ENCODE results near the gene CSTF1.

The CSTF1 gene
- total RNA-seq: 17.1 to 67.8 (median 52.7) reads per million in 9 experiments

DNA sequence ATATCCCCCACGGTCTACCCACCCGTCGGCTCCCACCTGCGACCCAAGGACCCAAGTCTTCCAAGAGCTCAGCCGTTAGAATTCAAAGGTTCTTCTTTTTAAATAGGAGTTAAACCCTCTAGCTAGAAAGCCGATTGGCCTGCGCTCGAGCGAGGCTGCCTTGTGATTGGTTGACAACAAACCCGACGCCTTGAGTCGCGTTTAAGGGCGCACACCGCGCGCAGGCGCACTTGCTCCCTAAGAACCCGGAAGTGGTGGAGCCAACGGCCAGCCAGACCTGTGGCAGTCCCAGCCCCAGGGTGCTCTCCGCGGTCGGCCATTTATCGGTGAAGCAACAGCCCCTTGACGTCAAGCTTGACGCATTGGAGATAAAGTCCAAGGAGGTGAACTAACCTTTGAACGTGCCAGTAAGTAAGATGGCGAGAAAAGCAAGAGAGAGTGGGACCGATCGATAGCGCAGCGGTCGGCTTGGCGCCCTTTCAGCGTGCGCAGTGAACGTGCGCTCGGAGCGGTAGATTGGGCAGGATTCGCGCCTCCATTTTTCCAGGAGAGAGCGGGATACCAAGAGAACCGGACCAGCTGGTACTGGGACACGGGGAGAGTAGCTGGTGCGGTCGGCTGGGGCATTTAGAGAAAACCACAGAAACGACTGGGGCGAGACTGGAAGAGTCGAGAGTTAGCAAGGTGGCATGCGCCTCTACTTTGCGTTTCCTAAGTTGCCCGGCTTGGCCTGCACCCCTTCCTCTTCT is at the start of gene CSTF1, which contains the start of gene AURKA:
Gene CSTF1 (plus strand): TSS at position 514 of the 749 bp plus-strand sequence. CDS start 2,908 bp downstream, outside the sequence.
Gene AURKA (minus strand): TSS at position 84 of the 749 bp plus-strand sequence. CDS start 4,018 bp downstream, outside the sequence.
- Mint-ChIP-seq H3K36me3 (ENCODE audit: insufficient read depth) (peaks cover 18% of the 10 kb centered on the region), H3K27ac (no peak within 1 kb of the TSS), H3K4me1 (ENCODE audit: low read depth in 2 of 2) (peaks cover 4 to 23% of the 10 kb centered on the region in 2 donors)

DNA sequence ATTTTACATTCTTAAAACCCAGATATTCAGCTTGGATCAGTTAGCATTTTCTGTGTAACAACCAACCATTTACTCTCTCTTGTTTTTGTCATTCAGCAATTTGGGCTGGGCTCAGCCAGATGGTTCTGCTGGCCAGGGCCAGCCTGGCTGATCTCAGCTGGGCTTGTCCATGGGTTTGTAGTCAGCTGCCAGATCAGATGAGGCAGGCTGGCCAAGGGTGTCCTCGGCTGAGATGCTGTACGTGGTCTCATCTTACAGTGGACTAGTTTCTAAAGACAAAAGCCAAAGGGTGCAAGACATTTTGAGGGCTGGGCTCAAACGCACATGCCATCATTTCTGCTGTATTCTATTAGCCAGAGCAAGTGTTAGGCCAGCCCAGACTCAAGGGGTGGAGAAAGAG is 49.7 kb upstream of the CSTF1 start:
- H3K36me3 Mint-ChIP-seq (ENCODE audit: insufficient read depth): no peaks in the 10 kb centered on the region

More for the DNA sequence above, at the start of gene CSTF1, which contains the start of gene AURKA:
- DNase-seq (peak; percentile 98 to 99 (median 99)), ATAC-seq (replicated peaks) (peak; percentile 89)
- Mint-ChIP-seq H3K27me3 (no peaks in the 10 kb centered on the region), H3K4me3 (no peak within 1 kb of the TSS), H3K9me3 (no peaks in the 10 kb centered on the region)

DNA sequence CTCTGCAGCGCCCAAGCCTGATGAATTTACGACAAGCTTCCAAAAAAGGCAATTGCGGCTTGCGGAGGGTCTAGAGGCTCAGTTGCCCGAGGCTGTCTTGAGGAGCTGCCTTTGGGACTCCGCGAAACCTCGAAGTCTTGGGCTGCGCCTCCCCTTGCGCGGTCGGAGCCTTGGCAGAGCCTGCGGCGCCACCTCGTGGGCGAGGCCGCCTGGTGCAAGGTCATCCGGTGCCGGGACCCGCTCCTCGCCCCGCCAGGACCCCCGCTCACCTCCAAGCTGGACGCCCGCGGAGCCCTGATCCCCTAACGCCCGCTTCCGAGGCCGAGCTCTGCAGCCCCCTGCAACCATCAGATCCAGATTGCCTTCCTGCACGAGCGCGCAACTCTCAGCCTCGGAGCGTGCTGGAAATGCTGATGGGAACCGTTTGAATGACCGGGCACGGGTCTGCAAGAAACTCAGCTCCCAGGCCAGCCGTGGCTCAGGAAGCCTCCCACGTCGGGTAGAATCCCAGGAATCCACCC is 48.5 kb upstream of the CSTF1 start:
- Mint-ChIP-seq H3K36me3 (ENCODE audit: insufficient read depth) (no peaks in the 10 kb centered on the region), H3K4me1 (ENCODE audit: low read depth in 2 of 2) (peaks cover 0 to 10% of the 10 kb centered on the region in 2 donors), H3K9me3 (no peaks in the 10 kb centered on the region), H3K27me3 (peaks cover 69 to 88% of the 10 kb centered on the region in 2 donors), H3K27ac (no peak overlapping the region), H3K4me3 (peak overlapping the region; percentile 45 to 49)
- DNase-seq (peak in 1 of 3 experiments; percentile 11), ATAC-seq (replicated peaks) (peak; percentile 53)

More for the DNA sequence above, 49.7 kb upstream of the CSTF1 start:
- Mint-ChIP-seq H3K27ac (no peak overlapping the region), H3K9me3 (no peaks in the 10 kb centered on the region), H3K27me3 (peaks cover 69 to 88% of the 10 kb centered on the region in 2 donors), H3K4me1 (ENCODE audit: low read depth in 2 of 2) (peaks cover 0 to 10% of the 10 kb centered on the region in 2 donors), H3K4me3 (no peak overlapping the region)
- DNase-seq: no peak
- no peak for ATAC-seq (replicated peaks)

DNA sequence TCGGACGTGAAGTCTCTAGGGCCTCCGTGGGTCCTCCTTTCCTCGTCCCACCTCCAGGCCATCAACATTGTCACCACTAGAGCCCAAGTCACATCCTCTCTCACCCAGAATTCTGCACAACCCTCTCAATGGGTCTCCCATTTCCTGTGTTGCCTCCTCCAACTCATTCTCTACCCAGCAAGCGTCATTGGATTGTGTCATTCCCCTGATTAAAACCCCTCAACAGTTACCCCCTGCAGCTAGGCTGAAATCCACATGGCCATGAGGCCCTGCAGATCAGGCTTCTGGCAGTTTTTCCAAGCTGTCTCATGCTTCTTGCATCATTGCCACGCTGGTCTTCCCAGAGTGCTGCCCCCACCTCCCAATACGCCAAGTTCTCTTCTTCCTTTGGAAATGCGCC is 46.5 kb upstream of the CSTF1 start:
- DNase-seq: no peak
- H3K4me3 Mint-ChIP-seq: no peak overlapping the region
- H3K4me1 Mint-ChIP-seq (ENCODE audit: low read depth in 2 of 2): peaks cover 0 to 10% of the 10 kb centered on the region in 2 donors
- no peaks in the 10 kb centered on the region for H3K36me3 Mint-ChIP-seq (ENCODE audit: insufficient read depth)
- no peak for ATAC-seq (replicated peaks)
- H3K9me3 Mint-ChIP-seq: no peaks in the 10 kb centered on the region
- no peak overlapping the region for H3K27ac Mint-ChIP-seq
- H3K27me3 Mint-ChIP-seq: peaks cover 52 to 87% of the 10 kb centered on the region in 2 donors

DNA sequence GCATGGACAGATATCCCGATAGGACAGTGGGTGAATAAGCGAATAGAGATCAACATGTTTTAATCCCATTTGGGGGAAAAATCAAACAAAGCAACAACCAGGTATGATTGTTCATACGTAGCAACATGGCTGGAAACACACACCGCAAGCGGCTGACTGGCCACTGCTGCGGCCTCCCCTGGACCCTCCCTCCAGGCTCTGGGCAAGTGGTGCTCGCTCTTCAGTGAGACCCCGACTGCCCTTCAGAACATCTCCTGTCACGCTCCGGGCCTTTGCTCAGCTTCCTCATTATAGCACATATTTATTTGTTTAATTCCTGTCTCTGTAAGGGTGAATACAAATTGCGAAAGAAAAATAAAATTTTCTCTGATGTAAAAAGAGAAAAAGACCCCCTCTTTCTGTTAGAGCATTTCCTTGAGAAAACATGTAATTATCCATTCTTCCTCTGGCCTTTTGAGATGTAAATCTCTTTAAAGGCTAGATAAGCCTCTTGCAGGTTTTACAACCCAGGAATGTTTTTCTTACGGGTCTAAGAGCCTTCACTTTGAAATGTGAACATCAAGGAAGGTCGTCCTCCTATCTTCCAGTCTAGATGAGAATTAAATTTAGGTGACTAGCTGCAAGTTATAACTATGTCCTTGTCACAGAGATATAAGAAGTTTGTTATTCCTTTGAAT is 44.7 kb upstream of the CSTF1 start:
- DNase-seq (no peak), ATAC-seq (replicated peaks) (no peak)
- H3K4me3 Mint-ChIP-seq: no peak overlapping the region
- peaks cover 49 to 81% of the 10 kb centered on the region in 2 donors for H3K27me3 Mint-ChIP-seq
- H3K9me3 Mint-ChIP-seq: no peaks in the 10 kb centered on the region
- H3K4me1 Mint-ChIP-seq (ENCODE audit: low read depth in 2 of 2): peaks cover 0 to 10% of the 10 kb centered on the region in 2 donors
- no peak overlapping the region for H3K27ac Mint-ChIP-seq
- H3K36me3 Mint-ChIP-seq (ENCODE audit: insufficient read depth): no peaks in the 10 kb centered on the region

DNA sequence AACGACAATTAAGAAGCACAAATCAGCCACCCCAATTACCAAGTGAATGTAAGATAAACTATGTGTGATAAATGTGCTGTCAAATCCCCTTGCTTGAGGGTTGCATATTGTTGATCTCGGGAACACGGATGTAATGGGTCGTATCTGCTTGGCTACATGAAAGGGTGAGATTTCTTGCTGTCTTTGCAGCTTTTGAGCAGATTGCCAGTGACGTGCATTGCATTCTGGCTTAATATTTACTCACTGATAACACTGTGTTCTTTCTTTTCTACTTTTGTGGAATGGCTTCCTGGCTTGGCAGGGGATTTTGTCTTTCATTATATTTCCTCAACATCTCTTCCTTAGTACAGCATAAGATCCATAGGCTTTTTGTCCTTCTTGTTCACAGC is 44.1 kb upstream of the CSTF1 start:
- H3K4me1 Mint-ChIP-seq (ENCODE audit: low read depth in 2 of 2): peaks cover 0 to 8% of the 10 kb centered on the region in 2 donors
- DNase-seq (no peak), ATAC-seq (replicated peaks) (no peak)
- H3K9me3 Mint-ChIP-seq: no peaks in the 10 kb centered on the region
- H3K4me3 Mint-ChIP-seq: no peak overlapping the region
- no peak overlapping the region for H3K27ac Mint-ChIP-seq
- no peaks in the 10 kb centered on the region for H3K36me3 Mint-ChIP-seq (ENCODE audit: insufficient read depth)
- peaks cover 49 to 81% of the 10 kb centered on the region in 2 donors for H3K27me3 Mint-ChIP-seq

DNA sequence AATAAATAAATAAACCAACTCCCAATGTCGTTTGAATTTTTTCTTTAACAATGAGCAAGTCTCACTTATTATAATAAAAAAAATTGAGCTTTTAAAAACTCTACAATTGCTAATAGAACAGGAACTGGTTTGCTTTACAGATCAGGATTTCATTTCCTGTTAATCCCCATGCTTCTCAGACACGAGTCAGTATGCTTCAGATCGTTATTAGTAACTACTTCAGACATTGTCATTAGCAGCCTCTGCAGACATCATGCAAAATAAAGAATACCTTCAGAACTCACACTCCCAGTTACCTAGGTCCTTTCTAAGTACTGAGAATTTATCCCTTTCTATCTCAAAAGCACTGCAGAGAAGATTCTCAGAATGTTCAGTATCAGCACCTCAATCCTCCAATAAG is 43.7 kb upstream of the CSTF1 start:
- no peak for DNase-seq
- no peak overlapping the region for H3K27ac Mint-ChIP-seq
- no peak for ATAC-seq (replicated peaks)
- peaks cover 48 to 77% of the 10 kb centered on the region in 2 donors for H3K27me3 Mint-ChIP-seq
- no peak overlapping the region for H3K4me3 Mint-ChIP-seq
- peaks cover 0 to 5% of the 10 kb centered on the region in 2 donors for H3K4me1 Mint-ChIP-seq (ENCODE audit: low read depth in 2 of 2)
- no peaks in the 10 kb centered on the region for H3K36me3 Mint-ChIP-seq (ENCODE audit: insufficient read depth)
- no peaks in the 10 kb centered on the region for H3K9me3 Mint-ChIP-seq

DNA sequence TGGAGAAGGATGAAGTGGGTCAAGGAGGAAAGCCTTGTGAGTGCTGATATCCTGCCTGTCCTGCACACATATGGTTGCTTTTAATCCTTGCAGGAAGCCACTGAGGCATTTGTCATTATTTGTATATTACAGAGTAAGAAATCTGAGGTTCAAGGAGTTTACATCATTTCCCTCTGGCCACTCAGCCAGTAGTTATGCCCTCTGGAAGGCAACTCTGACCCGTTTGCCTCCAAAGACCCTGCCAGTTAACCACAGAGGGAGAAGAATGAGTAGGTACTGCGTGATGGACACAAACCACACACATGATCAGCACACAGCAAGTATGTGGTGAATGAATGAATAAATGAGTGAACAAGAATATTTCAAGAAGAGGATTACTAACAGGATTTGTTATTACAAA is 41.6 kb upstream of the CSTF1 start:
- DNase-seq (no peak), ATAC-seq (replicated peaks) (no peak)
- H3K36me3 Mint-ChIP-seq (ENCODE audit: insufficient read depth): no peaks in the 10 kb centered on the region
- H3K27ac Mint-ChIP-seq: no peak overlapping the region
- H3K27me3 Mint-ChIP-seq: peaks cover 34 to 56% of the 10 kb centered on the region in 2 donors
- H3K9me3 Mint-ChIP-seq: no peaks in the 10 kb centered on the region
- H3K4me3 Mint-ChIP-seq: no peak overlapping the region
- H3K4me1 Mint-ChIP-seq (ENCODE audit: low read depth in 2 of 2): peaks cover 0 to 2% of the 10 kb centered on the region in 2 donors

DNA sequence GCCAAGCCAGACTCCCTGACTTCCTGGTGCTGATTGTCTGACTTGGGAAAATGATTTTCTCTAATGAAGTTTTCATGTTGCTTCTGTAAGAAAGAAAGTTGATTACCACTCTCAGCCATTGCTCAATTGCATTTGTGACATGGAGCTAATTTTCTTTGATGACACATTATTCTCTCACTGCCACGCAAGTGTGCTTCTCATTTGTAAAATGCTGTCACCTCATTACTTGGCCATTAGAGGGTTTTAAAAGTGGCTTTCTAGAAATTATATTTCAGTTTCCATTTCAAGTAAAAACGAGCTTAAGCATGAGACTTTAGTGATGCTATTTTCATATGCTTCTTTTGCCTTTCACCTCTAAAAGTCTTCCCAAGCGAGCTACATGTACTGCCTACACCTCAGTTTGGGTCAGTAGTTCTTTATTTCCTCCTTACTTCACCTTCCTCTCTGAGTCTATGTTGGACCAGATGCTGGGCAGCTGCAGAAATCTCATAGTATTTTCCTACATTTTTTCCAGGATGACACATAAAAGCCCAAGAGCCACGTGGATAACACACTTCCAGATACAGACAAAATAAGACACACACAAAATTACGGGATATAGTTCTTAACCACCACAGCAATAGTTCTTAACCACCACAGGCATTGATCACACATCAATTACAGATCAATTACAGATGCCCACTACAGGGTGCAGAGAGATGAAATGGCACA is 39.9 kb upstream of the CSTF1 start:
- Mint-ChIP-seq H3K9me3 (no peaks in the 10 kb centered on the region), H3K4me1 (ENCODE audit: low read depth in 2 of 2) (no peaks in the 10 kb centered on the region), H3K27me3 (peaks cover 27 to 44% of the 10 kb centered on the region in 2 donors), H3K4me3 (no peak overlapping the region), H3K36me3 (ENCODE audit: insufficient read depth) (no peaks in the 10 kb centered on the region), H3K27ac (no peak overlapping the region)
- ATAC-seq (replicated peaks) (no peak), DNase-seq (no peak)

DNA sequence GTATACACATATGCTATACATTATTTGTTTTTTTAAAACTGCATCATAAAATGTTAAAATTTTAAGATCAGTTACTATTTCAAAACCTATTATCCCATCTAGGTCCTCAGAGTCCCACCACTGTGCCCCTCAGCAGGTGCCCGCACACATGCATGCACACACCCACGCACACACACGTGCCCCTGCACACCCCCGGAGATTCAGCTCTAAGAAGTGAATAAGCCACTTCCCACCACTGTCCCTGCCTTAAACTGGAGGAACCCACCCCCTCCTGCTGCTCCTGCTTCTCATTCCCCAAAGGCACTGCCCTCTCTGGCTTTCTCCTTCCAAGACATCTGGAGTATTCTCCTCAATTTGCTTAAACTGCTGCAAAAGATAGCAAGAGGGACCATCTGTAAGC is 39.1 kb upstream of the CSTF1 start:
- H3K27me3 Mint-ChIP-seq: peaks cover 22 to 36% of the 10 kb centered on the region in 2 donors
- no peak for ATAC-seq (replicated peaks)
- no peak for DNase-seq
- H3K36me3 Mint-ChIP-seq (ENCODE audit: insufficient read depth): no peaks in the 10 kb centered on the region
- no peak overlapping the region for H3K4me3 Mint-ChIP-seq
- peaks cover 0 to 4% of the 10 kb centered on the region in 2 donors for H3K4me1 Mint-ChIP-seq (ENCODE audit: low read depth in 2 of 2)
- no peaks in the 10 kb centered on the region for H3K9me3 Mint-ChIP-seq
- H3K27ac Mint-ChIP-seq: no peak overlapping the region

DNA sequence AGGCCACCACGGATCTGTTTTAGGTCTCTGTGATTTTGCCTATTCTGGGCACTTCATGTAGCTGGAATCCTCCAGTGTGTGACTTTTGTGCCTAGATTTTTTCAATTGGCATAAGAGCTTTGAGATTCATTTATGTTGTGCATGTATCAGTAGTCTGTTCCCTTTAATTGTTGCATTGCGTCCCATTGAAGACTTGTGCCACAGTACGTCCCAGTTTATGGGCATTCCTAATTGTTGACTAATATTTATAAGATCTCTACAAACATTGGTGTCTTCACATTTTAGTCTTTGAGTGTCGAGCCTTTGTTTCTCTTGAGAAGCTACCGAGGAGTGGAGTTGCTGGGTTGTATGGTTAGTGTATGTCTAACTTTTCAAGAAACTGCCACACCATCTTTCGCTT is 34.4 kb upstream of the CSTF1 start:
- Mint-ChIP-seq H3K9me3 (no peaks in the 10 kb centered on the region), H3K27me3 (peaks cover 3 to 6% of the 10 kb centered on the region in 2 donors), H3K36me3 (ENCODE audit: insufficient read depth) (peaks cover 2% of the 10 kb centered on the region), H3K4me1 (ENCODE audit: low read depth in 2 of 2) (peaks cover 14 to 17% of the 10 kb centered on the region in 2 donors), H3K27ac (no peak overlapping the region), H3K4me3 (peak overlapping the region; percentile 66 to 84)
- DNase-seq: no peak
- ATAC-seq (replicated peaks): no peak

DNA sequence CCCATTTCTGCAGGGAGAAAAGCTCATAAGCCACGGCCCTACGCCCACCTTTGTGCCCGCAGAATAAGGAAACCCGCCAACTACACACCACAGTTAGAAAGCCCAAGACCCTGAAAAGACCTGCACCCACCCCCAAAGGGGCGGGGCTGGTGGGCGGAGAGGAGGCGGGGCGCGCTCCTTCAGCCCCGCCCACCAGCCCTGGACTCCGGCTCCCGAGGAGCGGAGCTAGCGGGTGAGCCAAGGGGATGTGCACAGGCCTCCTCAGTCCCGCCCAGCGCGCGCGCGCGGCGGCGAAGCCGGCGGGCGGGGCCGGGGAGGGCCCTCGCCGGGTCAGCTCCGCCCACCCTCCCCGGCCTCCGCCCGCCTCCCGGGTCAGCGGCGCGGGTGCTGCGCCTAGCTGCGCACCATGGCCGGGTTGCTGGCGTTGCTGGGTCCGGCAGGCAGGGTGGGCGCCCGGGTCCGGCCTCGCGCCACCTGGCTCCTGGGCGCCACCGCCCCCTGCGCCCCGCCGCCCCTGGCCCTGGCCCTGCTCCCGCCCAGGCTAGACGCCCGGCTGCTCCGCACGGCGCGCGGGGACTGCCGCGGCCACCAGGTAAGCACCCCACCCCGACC is 33.7 kb upstream of the CSTF1 start, which contains the start of gene FAM210B:
Gene FAM210B (plus strand): TSS at position 375 of the 612 bp plus-strand sequence. CDS start 32 bp downstream, at position 407.
- peaks cover 2% of the 10 kb centered on the region for H3K36me3 Mint-ChIP-seq (ENCODE audit: insufficient read depth)
- DNase-seq (peak; percentile 62 to 71 (median 64)), ATAC-seq (replicated peaks) (peak; percentile 99)
- H3K9me3 Mint-ChIP-seq: no peaks in the 10 kb centered on the region
- H3K4me1 Mint-ChIP-seq (ENCODE audit: low read depth in 2 of 2): peaks cover 14 to 17% of the 10 kb centered on the region in 2 donors
- peak within 1 kb of the TSS in 1 of 2 donors; percentile 86 for H3K27ac Mint-ChIP-seq
- H3K4me3 Mint-ChIP-seq: peak within 1 kb of the TSS; percentile 82 to 84
- no peaks in the 10 kb centered on the region for H3K27me3 Mint-ChIP-seq

Data from effector memory CD8-positive, alpha-beta T cell (primary cell).